ENCODE data around the gene SULT1B1. TPM values are rescaled to one million over a fixed set of nuclear protein-coding genes. Genes with fewer than 3 reads are reported as not detected.

Gene SULT1B1
- total and polyA plus RNA-seq, 10 of the 15 experiments (the other 5 are each of a cell fraction or from before 2014, with no cell fraction given): 0.01 to 0.05 (median 0.01) TPM; not detected in 7

DNA sequence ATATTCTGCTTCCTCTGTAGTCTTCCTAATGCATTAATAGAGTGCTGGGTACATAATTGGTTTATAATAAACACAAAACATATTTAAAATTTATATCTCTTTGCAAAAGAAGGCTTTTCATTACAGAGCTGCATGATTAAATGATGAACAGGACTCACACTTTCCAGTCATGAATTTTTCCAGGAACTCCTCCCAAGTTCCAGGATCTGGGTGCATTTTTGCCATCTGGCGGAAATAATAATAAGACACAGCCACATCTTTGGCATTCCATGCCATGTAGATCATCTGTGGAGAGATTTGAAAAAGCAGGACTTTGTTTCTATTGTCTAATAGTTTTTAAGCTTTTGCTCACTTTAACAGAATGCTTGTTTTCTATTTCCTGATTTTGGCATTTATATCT lies 40.2 kb upstream of the SULT1B1 start (continued):
- TF ChIP-seq MXI1 (IDR thresholded peaks at IDR 0.05; ENCODE audit: low read depth, low read length) (no peak), HDAC2 (IDR thresholded peaks at IDR 0.05) (no peak), ZNF274 (IDR thresholded peaks at IDR 0.05; ENCODE audit: insufficient read depth, insufficient read length) (no peak), NFXL1 (IDR thresholded peaks at IDR 0.05; ENCODE audit: borderline replicate concordance) (no peak)

DNA sequence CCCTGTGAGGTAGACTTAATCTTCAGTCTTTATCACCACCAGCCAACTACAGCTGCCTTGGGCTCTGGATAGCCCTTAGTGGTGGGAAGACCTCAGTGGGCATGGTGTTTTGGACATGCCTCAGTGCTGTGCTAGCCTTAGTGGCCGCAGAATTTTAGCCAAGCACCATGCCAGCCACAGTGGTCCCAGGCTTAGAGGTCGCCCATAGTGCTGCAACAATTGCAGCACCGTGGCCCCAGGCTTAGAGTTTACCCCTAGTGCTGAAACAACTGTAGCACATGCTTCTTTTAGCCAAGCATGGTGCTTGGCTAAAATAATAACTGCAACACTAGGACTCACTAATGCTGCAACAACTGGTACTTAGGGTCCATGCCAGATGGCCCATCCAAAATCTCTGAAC lies 38.9 kb upstream of the SULT1B1 start:
- ChIA-PET CTCF (no interaction called here), POLR2A (no interaction called here), RAD21 (ENCODE audit: unreplicated experiment) (no interaction called here), SMC1A (ENCODE audit: uncharacterized antibody, unreplicated experiment) (no interaction called here)
- Histone ChIP-seq H4K20me1 (ENCODE audit: control insufficient read depth, insufficient read depth) (no peaks in the 10 kb centered on the region), H3K4me2 (ENCODE audit: control insufficient read depth, insufficient read depth) (no peak overlapping the region), H3K27me3 (replicated peaks in 1 of 2; ENCODE audit: control insufficient read depth in 2 of 2, insufficient read depth in 2 of 2, low read length in 1 of 2) (no peaks in the 10 kb centered on the region), H3K36me3 (ENCODE audit: control insufficient read depth in 2 of 2, insufficient read depth in 2 of 2, low read length in 1 of 2) (no peaks in the 10 kb centered on the region), H3K4me3 (no peak overlapping the region), H3K79me2 (ENCODE audit: control insufficient read depth, insufficient read depth, low read length) (no peaks in the 10 kb centered on the region), H3K4me1 (ENCODE audit: control insufficient read depth, insufficient read depth, low read length) (no peaks in the 10 kb centered on the region), H3K9me3 (replicated peaks; ENCODE audit: control insufficient read depth, insufficient read depth, low read length) (no peaks in the 10 kb centered on the region), H3K9ac (ENCODE audit: control insufficient read depth, insufficient read depth, low read length) (no peak overlapping the region), H3K27ac (ENCODE audit: control insufficient read depth, insufficient read depth) (no peak overlapping the region), H2AFZ (ENCODE audit: control insufficient read depth, low read depth, low read length) (no peak overlapping the region)
- intact Hi-C loops (cut with micrococcal nuclease; ENCODE audit: unreplicated experiment) (no loop called here), in situ Hi-C loops (cut with MboI) (no loop called here)
- no peak for DNase-seq (ENCODE audit: low read depth, low spot score)
- no TSS peak for BruUV-seq (replicated peaks)
- 8% methylated on average over 3 of the region's 3 CpGs for WGBS (ENCODE audit: insufficient coverage, insufficient replicate concordance, low lambda C conversion rate, missing lambda C conversion rate)
- FAIRE-seq: no peak
- no peak for ATAC-seq
- TF ChIP-seq IKZF1 (conservative IDR thresholded peaks at IDR 0.05) (no peak), GATAD2B (conservative IDR thresholded peaks at IDR 0.05; ENCODE audit: low read depth) (no peak), NFXL1 (IDR thresholded peaks at IDR 0.05; ENCODE audit: borderline replicate concordance) (no peak), YBX1 (IDR thresholded peaks at IDR 0.05) (no peak), POLR2AphosphoS5 (IDR thresholded peaks at IDR 0.05; ENCODE audit: low read length) (no peak), NR2C2 (IDR thresholded peaks at IDR 0.05; ENCODE audit: borderline replicate concordance, control insufficient read depth, insufficient read length, low read depth) (no peak)
- TF ChIP-seq, protein P1, sequence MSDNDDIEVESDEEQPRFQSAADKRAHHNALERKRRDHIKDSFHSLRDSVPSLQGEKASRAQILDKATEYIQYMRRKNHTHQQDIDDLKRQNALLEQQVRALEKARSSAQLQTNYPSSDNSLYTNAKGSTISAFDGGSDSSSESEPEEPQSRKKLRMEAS (IDR thresholded peaks at IDR 0.05; ENCODE audit: low read depth, low read length): no peak
- TF ChIP-seq, protein P2, sequence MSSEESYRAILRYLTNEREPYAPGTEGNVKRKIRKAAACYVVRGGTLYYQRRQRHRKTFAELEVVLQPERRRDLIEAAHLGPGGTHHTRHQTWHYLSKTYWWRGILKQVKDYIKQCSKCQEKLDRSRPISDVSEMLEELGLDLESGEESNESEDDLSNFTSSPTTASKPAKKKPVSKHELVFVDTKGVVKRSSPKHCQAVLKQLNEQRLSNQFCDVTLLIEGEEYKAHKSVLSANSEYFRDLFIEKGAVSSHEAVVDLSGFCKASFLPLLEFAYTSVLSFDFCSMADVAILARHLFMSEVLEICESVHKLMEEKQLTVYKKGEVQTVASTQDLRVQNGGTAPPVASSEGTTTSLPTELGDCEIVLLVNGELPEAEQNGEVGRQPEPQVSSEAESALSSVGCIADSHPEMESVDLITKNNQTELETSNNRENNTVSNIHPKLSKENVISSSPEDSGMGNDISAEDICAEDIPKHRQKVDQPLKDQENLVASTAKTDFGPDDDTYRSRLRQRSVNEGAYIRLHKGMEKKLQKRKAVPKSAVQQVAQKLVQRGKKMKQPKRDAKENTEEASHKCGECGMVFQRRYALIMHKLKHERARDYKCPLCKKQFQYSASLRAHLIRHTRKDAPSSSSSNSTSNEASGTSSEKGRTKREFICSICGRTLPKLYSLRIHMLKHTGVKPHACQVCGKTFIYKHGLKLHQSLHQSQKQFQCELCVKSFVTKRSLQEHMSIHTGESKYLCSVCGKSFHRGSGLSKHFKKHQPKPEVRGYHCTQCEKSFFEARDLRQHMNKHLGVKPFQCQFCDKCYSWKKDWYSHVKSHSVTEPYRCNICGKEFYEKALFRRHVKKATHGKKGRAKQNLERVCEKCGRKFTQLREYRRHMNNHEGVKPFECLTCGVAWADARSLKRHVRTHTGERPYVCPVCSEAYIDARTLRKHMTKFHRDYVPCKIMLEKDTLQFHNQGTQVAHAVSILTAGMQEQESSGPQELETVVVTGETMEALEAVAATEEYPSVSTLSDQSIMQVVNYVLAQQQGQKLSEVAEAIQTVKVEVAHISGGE (CRISPR knock-in tag; IDR thresholded peaks at IDR 0.05): no peak
- TF ChIP-seq, protein P3, sequence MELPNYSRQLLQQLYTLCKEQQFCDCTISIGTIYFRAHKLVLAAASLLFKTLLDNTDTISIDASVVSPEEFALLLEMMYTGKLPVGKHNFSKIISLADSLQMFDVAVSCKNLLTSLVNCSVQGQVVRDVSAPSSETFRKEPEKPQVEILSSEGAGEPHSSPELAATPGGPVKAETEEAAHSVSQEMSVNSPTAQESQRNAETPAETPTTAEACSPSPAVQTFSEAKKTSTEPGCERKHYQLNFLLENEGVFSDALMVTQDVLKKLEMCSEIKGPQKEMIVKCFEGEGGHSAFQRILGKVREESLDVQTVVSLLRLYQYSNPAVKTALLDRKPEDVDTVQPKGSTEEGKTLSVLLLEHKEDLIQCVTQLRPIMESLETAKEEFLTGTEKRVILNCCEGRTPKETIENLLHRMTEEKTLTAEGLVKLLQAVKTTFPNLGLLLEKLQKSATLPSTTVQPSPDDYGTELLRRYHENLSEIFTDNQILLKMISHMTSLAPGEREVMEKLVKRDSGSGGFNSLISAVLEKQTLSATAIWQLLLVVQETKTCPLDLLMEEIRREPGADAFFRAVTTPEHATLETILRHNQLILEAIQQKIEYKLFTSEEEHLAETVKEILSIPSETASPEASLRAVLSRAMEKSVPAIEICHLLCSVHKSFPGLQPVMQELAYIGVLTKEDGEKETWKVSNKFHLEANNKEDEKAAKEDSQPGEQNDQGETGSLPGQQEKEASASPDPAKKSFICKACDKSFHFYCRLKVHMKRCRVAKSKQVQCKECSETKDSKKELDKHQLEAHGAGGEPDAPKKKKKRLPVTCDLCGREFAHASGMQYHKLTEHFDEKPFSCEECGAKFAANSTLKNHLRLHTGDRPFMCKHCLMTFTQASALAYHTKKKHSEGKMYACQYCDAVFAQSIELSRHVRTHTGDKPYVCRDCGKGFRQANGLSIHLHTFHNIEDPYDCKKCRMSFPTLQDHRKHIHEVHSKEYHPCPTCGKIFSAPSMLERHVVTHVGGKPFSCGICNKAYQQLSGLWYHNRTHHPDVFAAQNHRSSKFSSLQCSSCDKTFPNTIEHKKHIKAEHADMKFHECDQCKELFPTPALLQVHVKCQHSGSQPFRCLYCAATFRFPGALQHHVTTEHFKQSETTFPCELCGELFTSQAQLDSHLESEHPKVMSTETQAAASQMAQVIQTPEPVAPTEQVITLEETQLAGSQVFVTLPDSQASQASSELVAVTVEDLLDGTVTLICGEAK (IDR thresholded peaks at IDR 0.05; ENCODE audit: borderline replicate concordance): no peak
- TF ChIP-seq, protein P4, sequence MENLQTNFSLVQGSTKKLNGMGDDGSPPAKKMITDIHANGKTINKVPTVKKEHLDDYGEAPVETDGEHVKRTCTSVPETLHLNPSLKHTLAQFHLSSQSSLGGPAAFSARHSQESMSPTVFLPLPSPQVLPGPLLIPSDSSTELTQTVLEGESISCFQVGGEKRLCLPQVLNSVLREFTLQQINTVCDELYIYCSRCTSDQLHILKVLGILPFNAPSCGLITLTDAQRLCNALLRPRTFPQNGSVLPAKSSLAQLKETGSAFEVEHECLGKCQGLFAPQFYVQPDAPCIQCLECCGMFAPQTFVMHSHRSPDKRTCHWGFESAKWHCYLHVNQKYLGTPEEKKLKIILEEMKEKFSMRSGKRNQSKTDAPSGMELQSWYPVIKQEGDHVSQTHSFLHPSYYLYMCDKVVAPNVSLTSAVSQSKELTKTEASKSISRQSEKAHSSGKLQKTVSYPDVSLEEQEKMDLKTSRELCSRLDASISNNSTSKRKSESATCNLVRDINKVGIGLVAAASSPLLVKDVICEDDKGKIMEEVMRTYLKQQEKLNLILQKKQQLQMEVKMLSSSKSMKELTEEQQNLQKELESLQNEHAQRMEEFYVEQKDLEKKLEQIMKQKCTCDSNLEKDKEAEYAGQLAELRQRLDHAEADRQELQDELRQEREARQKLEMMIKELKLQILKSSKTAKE (IDR thresholded peaks at IDR 0.05; ENCODE audit: low read depth, poor library complexity, severe bottlenecking): no peak
